Right lobe of liver (tissue), 4 donors: ENCODE data around the gene LRP11.

Experiments used
- POLR2A ChIP-seq: fragments of 450-650 bp; IDR thresholded peaks from one replicate; pipeline ENCODE4 v1.6.1; 2017; ENCODE audit warnings: antibody characterized with exemption, mild to moderate bottlenecking
- TF ChIP-seq, protein P1 (sequence below), 4 donors: fragments of 200-600 bp in 3 of 4; fragments of 450-650 bp in 1 of 4; IDR thresholded peaks; one replicate each; pipeline versions ENCODE4 v1.5.1 to v1.8.0; 2016 to 2022; ENCODE audit warnings: antibody characterized with exemption in 4 of 4, mild to moderate bottlenecking in 2 of 4
- donor health status: DM: no; HTN: no; CAD: no.
- donor health status: DM: no; HTN: no; CAD: no.
- donor health status: DM: no; HTN: yes; CAD: no.

- TF ChIP-seq POLR2A = no peak
- TF ChIP-seq, protein P1, sequence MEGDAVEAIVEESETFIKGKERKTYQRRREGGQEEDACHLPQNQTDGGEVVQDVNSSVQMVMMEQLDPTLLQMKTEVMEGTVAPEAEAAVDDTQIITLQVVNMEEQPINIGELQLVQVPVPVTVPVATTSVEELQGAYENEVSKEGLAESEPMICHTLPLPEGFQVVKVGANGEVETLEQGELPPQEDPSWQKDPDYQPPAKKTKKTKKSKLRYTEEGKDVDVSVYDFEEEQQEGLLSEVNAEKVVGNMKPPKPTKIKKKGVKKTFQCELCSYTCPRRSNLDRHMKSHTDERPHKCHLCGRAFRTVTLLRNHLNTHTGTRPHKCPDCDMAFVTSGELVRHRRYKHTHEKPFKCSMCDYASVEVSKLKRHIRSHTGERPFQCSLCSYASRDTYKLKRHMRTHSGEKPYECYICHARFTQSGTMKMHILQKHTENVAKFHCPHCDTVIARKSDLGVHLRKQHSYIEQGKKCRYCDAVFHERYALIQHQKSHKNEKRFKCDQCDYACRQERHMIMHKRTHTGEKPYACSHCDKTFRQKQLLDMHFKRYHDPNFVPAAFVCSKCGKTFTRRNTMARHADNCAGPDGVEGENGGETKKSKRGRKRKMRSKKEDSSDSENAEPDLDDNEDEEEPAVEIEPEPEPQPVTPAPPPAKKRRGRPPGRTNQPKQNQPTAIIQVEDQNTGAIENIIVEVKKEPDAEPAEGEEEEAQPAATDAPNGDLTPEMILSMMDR (IDR thresholded peaks at IDR 0.05) = no peak
Observed at GRCh38 chr6:149825292-149825691, 38.9 kb downstream of the LRP11 start.
